ENCODE data around the gene ITPRID1.
"Not testable (repeated sequence)": the region's sequence is repeated elsewhere in the genome, so short reads cannot be mapped to it uniquely, and the experiment has no call there.

ITPRID1 gene

DNA sequence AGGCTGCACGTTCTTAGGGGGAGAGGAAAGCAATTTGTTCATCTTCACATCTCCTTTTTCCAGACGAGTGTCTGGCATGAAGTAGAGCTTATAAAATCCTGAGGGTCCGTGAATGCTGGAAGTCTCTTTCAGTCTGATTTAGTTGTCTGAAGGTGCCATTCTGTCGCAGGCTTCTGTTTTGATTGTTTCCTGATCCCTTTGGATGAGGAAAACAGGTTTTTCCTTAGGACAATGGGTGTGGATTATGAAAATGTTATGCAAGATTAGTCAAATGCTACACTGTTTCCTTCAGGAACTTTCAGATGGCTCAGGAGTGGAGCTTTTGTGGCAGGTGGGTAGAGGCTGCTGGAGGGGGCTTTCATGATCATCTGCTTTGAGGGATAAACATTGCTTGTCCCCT is at the start of gene ITPRID1:
Gene ITPRID1, plus strand, starts transcription at position 301 of the 400 bp plus-strand sequence. CDS start 38,935 bp downstream, outside the sequence.
- no peak for DNase-seq

DNA sequence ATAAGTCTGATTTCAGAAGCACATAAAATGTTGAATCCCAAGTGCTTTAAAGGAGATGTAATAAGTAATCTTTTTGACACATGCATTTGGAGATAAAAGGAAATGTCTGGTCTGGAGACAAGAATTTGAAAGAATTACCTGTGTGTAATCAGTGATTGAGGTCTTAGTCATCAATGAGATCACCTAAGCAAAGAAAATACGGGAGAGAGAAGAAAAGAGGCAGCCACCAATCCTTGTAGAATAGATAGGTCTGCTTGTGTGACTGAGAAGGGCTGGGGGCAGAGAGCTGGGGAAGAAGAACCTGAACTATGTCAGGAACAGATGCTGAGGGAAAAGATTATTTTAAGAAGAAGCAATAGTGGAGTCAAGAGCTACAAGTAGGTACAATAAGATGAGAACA is 49.3 kb upstream of the ITPRID1 start:
- no peak for DNase-seq

DNA sequence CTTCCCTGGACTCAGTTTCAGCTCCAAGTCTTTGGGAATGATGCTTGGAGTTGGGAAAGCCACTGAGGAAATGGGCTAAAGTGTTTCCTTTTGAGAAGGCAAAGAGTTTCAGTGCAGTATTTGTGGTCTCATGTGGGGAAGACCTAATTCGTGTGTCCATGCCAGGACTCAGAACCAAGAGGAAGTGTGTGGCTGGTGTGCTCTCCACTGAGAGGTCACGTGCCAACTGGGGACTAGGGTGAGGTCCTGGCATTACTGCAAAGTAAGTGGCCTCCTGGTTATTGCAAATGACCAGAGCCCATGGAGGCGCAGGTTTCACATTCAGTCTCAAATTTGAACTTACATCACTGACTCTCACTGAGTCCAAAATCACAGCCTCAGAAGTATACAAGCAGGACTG is 48.6 kb upstream of the ITPRID1 start:
- no peak for DNase-seq

DNA sequence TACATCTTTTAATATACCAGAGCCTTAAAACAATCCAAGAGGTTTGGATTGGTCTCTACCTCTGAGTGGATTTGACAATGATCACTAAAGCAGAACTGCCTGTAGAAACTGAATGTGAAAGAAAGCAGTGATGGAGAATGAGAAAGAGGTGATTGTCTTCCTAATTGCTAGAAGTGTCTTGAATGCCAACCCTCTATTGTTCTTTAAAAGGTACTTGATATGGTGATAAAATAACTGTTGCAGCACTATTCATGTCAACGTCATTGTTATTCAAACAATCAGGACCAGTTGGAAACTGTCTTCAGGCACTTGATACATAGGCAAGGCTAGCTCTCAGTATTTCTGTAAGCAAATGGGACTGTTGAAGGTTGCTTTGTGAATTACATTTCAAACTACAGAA is 47.9 kb upstream of the ITPRID1 start:
- no peak for DNase-seq

DNA sequence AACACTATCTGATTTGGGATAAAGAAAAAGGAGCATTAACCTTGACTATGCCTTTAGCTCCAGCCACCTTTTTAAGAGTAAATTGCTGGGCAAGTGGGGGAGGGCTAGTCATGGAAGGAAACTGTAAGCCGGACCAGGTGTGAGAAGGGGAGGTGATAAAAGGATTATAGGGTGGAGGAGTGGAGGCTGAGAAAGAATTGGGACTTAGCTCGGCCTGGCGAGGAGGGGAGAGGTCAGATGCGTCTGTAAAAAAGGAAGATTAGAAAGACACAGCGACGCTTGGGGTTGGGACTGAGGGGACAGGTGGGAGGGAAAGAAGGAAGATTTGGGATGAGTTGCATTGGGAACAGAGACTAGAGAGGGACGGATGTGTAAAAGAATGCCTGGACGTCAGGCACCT is 43.0 kb upstream of the ITPRID1 start:
- not testable (repeated sequence) for DNase-seq

DNA sequence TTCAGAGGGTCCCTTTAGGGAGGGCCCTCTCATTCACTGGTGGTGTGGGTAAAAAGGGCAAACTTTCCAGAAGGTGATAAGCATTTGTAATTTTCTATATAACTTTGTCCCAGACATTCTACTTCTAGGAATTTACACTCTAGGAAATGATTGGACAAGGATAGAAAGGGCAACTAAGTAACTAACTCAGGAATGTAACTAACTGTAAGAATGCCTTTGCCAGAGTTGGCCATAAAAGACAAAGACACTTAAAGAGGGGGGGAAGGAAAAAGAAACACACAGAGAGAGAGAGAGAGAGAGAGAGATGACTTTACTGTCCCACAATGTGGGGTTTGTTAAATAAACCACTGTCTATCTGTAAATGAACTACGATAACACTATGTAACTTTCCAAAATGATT is 38.5 kb upstream of the ITPRID1 start:
- no peak for DNase-seq

DNA sequence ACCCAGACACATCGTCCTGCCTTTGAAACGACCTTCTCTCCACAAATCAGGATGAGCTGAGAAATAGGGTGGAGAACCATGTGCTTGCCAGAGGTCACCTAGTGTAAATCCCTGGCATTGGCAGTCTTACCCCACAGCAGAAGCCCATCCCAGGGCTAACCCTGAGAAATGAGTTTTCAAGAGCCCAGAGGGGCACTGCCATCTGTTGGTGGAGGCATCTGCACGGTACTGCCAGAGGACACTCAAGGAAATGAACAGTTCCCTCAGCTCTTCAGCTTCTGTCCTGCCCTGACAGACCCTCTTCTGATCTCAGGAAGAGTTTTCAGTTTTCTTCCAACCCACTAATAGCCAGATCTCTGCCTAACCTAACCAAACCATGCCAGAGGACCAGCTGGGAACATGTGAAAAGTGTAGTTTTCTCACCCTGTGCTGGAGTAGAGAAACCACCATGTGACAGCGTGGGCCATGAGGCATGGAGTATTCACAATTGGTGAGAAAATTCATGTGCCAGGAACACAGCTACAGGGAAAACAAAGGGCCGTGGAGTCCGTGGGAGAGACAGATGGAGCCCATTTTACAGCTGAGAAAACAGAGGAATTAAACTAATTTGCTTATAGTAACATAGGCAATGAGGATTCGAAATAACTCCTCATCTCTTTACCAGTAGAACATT is 37.7 kb upstream of the ITPRID1 start:
- DNase-seq, result no peak

DNA sequence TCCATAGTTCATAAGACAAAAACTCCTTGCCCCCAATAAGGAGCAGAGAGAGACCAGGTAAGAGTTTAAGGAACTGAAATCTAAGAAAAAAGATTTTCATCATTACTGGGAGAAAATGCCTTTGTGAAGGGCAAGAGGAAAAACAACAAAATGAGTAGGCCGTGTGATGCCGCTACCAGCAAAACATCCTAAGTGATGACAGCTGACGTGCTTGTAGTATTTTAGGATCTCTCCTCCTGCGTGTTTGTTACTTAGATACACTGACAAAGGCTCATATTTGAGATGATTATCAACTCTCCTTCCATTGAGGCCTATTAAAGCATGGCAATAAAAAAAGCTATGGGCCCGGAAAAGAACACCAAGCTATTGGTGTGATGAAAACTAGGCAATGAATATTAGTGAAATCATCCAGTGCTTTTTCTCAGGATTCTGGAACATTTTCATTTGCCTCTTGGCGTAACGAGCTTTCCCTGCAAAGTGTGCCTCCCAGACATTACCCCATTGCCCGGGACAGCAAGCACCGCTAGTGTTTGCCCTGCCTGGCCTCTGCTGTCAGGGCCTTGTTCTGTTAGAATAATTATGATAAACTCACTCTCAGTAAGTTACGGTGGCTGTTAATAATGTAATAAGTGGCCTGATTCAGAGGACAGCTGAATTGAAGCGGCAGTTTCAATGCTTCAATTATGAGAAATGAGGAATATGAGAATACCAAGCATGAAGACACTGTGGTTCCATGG is 36.8 kb upstream of the ITPRID1 start:
- DNase-seq, result no peak

DNA sequence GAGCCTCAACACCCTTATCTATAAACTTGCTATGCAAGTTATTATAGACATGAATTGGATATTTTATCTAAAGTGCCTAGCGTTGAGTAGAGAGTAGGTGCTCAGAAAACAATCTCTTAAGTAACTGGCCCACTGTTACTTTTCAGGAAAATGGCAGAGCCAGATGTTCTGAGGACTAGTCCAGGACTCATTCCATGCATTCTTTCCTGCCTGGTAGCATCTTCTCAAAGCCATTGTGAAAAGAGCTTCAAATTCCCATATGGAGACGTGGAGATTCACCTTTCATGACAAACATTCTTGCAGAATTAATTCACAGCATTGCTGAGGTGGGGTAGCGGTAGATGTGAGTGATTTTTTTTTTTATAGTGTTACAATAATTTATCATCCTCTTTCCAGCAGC is 35.9 kb upstream of the ITPRID1 start:
- no peak for DNase-seq

DNA sequence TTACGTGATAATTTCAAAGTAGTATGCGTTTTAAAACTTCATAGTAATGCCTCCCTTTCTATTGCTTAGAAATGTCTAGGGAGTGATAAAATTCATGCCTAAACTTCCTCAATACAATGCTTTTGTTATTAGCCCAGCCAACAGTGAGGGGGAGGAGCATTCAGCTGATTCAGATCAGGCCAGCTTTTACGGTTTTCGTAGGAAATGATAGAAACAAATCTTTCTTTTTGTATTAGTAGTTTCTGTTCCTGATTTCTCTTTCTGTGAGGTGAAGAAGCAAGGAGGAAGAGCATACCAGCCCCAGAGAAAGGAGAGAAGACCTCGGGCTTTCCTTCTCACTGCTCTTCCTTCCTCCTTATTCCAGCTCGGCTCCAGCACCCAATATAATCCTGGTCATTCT is 35.2 kb upstream of the ITPRID1 start:
- DNase-seq, result no peak

DNA sequence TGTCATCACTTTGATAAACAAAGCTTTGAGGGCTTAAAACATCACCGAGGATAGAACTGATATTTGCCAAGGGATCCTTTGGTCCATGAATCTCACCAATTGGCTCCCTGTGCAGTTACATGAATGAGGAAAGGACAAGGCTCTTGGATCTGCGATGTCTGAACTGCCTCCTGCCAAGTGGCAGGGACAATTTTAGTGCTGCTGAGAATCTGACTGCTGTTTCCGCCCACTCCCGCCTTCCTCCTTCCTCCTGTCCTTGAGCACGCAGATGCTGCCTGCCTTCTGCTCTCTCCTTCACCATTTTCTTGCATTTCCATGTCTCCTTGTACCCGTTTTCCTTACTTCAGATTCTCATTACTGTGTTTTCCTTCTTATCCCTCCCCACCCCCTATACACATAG is 26.8 kb upstream of the ITPRID1 start:
- no peak for DNase-seq

DNA sequence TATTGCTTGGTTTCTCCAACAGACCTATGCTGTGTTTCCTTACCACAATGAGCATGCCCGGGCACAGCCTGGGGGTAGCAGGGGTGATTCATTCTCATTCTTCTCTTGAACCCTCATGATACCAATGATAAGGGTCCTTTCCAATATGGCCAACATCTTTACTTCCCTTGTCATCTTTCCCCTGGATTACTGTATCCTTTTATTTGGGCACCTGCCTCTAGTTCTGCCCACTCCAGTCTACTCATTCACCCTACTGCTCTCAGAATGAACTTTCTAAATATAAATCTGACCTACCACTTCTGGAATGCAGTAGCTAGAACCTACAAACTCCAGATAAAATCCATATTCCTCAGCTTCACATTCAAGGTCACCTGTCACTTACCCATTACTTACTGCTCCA is 26.4 kb upstream of the ITPRID1 start:
- DNase-seq, result no peak

DNA sequence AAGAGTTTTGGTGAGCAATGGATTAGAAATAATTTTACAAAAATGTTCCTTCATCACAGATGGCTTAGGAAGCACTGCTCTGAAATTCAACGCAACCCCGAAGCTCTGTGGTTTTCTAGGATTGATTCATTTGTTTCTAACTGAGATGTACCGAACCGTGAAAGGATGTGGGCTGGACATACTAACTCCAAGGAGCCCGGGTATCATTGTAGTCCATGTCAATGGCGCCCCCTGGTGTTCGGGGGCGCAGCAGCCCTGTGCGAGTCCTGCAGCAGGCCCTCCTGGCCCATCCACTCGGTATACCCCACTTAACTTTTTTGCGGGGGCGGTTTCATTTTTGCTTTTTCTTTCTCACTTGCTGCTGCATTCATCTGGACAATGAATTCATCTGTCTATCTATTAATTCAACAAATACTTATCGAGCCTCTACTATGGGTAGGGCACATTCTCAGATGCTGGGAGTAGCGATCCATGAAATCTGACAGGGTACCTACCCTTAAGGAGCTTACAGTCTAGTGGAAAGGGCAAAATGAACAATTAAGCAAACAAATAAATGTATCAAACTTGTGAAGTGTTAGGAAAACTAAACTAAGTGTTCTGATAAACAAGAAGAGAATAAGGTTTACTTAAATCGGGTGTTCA is 25.2 kb upstream of the ITPRID1 start:
- no peak for DNase-seq

DNA sequence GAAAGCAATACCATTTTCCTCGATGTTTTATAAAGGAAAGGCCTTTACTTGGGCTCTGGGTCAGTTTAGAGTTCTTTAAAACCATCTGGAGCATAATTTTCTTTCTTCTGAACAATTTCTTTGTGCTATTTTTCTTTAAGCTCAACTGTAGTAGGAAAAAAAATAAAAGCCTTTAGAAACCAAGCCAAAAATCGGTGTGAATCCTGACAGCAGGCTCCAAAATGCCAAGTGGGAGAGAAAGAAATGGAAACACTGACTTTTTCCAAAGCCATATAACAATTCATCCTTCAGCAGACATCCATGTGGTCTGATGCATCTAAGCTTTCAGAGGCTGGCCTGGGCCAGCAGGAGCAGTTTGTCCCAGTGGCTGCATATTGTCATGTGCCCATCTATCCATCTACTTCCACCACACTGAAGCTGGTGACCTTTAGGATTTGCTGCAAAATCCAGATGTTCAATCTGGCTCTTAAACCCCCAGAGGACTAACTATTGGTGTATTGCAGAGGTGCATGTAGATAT is 23.0 kb upstream of the ITPRID1 start:
- no peak for DNase-seq

DNA sequence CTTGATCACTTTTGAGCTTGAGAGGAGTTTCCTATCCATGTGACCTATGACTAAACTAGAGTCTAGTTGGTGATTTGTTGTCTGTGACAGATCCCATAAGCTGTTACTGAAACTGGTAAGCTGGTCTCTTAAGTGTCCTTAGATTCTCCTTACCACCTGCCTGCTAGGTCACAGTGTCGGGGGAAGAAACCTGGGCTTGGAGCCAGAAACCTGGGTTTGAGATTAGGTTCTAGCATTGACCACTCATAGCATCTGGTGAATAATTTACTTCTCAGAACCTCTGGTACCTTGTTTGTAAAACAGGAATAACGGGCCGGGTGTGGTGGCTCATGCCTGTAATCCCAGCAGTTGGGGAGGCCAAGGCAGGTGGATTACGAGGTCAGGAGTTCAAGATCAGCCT is 21.8 kb upstream of the ITPRID1 start:
- DNase-seq, result no peak

DNA sequence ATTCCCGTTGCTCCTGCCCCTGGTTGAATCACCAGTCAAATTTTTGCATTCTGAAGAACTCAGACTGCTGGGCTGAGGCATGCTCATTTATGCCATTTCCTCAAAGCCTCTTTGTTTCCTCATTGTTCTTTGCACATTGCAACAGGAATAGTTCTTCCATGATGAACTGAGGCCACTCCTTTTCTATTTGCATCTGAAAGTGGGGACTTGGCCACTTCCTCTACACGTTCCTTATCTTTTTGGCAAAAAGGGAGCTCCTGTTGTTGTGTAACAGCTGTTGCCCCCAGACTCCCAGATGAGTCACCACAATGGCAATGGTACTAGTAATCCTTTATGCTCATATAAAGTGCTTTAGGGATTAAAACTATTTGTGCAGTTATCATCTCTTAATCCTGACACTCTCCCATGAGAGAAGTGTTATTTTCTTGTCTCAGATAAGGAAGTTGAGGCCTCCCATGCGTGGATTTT is 20.1 kb upstream of the ITPRID1 start:
- DNase-seq, result no peak

DNA sequence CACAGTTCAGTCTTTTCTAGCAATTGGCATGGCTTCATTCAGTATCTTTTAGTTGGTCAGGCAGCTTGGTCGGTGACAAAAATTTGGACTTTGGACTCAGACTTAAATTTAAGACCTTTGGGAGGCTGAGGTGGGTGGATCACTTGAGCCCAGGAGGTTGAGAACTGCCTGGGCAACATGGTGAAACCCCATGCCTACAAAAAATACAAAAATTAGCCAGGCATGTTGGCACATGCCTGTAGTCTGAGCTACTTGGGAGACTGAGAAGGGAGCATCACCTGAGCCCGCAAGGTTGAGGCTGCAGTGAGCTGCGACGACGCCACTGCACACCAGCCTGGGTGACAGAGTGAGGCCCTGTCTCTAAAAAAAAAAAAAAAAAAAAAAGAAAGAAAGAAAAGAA is 19.5 kb upstream of the ITPRID1 start:
- DNase-seq, result no peak

DNA sequence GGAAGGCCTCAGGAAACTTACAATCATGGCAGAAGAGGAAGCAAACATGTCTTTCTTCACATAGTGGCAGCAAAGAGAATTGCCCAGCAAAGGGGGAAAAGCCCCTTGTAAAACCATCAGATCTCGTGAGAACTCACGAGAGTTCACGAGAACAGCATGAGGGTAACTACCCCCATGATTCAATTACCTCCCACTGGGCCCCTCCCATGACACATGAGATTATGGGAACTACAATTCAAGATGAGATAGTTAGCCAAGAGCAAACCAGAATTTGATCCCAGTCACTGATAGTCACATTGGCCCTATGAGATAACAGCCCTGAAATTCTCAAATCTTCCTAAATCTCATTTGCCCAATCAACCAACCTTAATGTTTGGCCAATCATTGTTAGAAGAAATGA is 18.2 kb upstream of the ITPRID1 start:
- DNase-seq, result no peak

DNA sequence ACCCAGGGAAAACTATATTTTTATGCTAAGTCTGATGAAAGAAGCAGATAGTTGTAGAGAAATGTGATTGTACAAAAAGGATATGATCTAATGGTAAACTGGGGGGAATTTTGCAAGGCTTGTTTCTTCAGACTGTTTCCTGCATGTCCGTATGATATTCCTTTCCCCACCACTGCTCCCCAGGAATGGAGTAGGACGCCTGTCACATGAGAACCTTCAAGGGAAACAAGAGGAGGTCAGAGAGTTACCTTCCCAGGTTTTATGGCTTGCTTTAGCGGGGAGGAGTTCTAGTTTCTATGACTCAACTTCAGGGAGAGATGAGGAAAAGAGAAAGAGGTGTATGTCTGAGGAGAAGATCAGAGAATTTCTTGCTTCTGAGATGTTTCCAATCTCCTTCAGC is 16.4 kb upstream of the ITPRID1 start:
- DNase-seq, result no peak

DNA sequence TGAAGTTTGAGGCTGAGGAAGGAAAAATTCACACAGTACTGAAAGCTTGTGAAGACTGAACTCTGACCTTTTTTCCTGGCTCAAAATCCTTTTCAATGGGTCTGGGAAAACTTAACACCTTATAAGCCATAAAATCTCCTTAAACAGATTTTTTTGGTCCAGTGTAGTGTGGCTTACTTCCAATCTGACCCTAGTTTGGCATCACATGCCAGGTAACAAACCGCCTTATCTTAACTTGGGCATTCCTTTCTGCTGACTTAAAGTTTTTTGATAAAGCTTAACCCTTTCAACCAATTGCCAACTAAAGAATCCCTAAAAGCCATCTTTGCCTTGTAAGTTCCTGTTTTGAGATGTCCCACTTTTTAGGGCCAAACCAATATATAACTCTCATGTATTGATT is 13.2 kb upstream of the ITPRID1 start:
- DNase-seq, result no peak

DNA sequence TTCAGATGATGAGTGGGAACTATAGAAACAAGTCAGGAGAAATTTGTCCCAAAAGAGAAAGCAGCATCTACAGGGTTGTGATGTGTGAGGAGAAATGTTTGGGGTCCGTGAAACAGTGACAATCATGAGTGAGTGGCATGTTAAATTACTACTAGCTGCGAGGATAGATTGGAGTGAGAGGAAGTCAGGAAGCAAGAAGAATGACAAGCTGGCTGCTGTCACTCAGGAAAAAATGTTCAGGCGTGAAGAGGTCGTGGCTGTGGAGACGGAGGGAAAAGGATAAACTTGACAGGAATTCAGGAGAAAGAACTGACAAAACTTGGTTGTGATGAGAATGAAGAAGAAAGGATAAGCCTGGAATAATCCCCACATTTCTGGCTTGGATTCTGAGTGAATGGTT is 5.1 kb upstream of the ITPRID1 start:
- no peak for DNase-seq

DNA sequence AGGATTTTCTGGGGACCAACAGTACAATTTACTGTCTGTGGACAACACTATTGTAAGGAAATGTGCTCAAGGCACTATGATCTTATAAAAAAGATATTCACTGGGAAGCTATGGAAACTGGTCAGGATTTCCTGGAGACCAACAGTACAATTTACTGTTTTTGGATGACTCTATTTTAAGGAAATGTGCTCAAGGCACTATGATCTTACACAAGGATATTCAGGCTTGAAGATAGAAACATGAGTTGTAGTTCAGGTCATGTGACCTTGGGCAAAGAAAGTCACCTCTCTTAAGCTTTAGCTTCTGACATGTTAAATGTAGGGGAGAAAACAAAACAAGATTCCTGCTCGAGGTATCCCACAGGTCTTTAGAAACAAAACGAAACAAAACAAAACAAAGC is 1.7 kb upstream of the ITPRID1 start:
- no peak for DNase-seq

DNA sequence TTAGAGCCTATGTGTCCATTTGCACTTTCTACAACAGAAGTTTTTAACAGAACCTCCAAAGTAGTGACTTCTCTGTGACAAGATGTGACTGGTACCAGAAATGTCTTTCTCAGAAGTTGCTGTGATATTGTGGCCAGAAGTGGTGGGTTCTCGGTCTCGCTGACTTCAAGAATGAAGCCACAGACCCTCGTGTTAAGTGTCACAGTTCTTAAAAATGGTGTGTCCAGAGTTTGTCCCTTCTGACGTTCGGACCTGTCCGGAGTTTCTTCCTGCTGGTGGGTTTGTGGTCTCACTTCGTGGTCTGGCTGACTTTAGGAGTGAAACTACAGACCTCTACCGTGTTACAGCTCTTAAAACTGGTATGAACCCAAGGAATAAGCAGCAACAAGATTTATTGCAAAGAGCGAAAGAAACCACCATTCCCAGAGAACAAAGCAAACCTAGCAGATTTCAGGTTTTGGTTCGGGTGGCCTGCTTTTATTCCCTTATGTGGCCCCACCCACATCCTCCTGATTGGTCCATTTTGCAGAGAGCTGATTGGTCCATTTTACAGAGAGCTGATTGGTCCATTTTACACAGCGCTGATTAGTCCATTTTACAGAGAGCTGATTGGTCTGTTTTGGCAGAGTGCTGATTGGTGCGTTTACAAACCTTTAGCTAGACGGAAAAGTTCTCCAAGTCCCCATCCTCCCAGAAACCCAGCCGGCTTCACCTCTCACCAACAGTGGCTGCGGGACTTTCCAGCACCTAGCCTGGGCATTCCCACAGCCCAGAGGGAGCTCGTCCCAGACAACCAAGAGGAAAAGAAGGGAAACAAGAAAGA is 3.0 kb downstream of the ITPRID1 start:
- DNase-seq, result no peak
